ENCODE measurements around the gene SORL1.
A peak's percentile ranks its signal among the peaks of the same experiment; 100 is the strongest.
"Not testable (repeated sequence)": the region's sequence is repeated elsewhere in the genome, so short reads cannot be mapped to it uniquely, and the experiment has no call there.

SORL1 gene, protein sequence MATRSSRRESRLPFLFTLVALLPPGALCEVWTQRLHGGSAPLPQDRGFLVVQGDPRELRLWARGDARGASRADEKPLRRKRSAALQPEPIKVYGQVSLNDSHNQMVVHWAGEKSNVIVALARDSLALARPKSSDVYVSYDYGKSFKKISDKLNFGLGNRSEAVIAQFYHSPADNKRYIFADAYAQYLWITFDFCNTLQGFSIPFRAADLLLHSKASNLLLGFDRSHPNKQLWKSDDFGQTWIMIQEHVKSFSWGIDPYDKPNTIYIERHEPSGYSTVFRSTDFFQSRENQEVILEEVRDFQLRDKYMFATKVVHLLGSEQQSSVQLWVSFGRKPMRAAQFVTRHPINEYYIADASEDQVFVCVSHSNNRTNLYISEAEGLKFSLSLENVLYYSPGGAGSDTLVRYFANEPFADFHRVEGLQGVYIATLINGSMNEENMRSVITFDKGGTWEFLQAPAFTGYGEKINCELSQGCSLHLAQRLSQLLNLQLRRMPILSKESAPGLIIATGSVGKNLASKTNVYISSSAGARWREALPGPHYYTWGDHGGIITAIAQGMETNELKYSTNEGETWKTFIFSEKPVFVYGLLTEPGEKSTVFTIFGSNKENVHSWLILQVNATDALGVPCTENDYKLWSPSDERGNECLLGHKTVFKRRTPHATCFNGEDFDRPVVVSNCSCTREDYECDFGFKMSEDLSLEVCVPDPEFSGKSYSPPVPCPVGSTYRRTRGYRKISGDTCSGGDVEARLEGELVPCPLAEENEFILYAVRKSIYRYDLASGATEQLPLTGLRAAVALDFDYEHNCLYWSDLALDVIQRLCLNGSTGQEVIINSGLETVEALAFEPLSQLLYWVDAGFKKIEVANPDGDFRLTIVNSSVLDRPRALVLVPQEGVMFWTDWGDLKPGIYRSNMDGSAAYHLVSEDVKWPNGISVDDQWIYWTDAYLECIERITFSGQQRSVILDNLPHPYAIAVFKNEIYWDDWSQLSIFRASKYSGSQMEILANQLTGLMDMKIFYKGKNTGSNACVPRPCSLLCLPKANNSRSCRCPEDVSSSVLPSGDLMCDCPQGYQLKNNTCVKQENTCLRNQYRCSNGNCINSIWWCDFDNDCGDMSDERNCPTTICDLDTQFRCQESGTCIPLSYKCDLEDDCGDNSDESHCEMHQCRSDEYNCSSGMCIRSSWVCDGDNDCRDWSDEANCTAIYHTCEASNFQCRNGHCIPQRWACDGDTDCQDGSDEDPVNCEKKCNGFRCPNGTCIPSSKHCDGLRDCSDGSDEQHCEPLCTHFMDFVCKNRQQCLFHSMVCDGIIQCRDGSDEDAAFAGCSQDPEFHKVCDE (N-terminal part only)

GRCh38 chr11:121451986-121452608, at the start of gene SORL1:
Gene SORL1, plus strand, starts transcription at chr11:121452314. Its CDS starts 18 bp downstream, at chr11:121452332.
- DNase-seq (ENCODE audit: low spot score), result peak; percentile 71

DNA sequence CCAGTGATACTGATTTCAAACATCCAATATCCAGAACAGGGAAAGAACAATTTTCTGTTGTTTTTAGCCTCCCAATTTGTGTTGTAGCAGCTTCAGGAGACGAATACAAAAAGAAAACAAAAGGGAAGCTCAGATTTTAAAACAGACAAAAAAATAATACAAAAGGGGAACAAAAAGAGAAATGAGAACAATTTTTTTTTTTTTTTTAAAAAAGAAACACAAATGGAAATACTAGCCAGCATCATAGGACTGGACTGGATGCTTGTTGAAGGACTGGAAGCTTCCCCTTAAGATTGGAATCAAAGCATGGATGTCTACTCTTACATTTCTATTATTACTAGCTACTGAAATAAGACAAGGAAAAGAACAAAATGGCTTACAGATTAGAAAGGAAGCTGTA, 46.5 kb upstream of the SORL1 start:
- no peak for DNase-seq (ENCODE audit: low spot score)

DNA sequence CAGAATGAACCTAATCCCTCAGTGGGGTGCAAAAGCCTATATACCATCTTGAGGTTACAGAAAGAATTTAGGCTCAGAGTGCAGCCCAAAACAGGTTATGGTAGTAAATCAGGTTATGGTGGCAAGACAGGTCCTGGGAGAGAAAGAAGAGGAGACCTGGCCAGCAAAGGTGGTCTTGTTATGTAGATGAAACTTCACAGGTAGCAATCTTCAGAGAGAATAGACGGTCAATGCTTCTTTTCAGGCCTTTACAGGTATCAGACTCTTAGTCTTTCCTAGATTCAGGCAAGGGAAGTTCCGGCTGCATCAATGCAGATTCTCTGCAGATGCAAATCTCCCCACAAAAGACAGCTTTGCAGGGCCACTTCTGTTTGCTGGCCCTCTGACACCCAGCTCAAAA, 45.8 kb upstream of the SORL1 start:
- no peak for DNase-seq (ENCODE audit: low spot score)

- no peak for DNase-seq (ENCODE audit: low spot score)
Measured at GRCh38 chr11:121408830-121409229, 43.3 kb upstream of the SORL1 start.

DNA sequence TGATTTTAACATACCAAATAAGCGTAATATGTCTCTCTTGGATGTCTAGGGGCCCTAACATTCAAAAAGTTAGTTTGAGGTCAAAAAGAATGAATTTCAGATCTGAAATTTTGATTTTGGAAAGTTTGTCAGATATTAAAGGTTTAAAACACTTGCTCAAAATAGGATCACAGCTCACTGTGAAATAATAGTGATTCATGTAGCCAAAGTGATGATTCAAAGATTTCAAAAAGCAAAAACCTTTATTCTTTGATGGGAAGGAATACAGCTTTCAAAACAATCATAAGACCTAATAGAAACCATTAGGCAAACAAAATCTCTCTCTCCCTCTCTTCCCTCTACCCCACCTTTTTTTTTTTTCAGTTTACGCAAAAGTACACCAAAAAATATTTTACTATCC, 42.1 kb upstream of the SORL1 start:
- not testable (repeated sequence) for DNase-seq (ENCODE audit: low spot score)

DNA sequence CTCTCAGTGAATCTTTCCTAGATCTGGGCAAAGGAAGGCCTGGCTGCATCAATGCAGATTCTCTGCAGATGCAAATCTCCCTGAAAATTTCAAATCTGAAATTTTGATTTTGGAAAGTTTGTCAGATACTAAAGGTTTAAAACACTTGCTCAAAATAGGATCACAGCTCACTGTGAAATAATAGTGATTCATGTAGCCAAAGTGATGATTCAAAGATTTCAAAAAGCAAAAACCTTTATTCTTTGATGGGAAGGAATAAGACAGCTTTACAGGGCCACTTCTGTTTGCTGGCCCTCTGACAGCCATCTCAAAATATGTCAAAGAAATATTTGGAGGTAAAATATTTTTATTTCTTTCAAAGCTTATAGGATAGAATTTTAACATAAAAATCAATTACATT, 40.8 kb upstream of the SORL1 start:
- DNase-seq (ENCODE audit: low spot score), result not testable (repeated sequence)

GRCh38 chr11:121412000-121412587, 40.0 kb upstream of the SORL1 start:
- no peak for DNase-seq (ENCODE audit: low spot score)

GRCh38 chr11:121412711-121413415, 39.3 kb upstream of the SORL1 start:
- no peak for DNase-seq (ENCODE audit: low spot score)

DNA sequence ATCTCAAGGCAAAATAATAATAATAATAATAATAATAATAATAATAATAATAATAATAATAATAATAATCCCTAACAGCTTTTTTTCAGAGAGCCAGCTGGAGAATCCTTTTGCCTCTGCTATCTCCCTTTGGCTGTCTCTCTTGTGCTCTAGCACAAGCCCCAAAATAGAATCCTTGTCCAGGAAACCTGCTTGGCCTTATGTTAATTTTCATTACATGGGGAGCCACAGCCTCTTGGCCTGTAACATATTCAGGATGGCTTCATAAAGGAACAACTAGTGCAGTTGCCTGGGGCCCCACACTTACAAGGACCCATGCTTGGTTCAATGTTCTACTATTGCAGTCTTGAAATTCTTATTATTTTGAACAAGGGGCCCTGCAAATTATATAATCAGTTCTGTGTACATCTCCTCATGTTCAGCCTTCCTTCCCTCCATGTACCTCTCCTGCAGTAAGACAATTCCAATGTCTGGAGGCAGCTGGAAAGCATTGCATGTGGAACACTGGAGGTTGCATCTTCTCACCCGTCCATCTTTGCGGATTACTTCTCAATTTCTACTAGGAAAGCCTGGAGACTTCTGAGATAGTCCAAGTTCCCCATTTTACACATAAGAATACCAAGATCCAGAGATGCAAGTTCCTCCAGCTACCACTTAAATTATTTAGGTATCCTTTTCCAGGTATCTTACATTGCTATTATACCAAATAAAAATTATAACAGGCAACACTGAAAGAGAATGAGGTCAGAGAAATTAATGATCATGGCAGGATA, 37.8 kb upstream of the SORL1 start:
- DNase-seq (ENCODE audit: low spot score), result no peak

- no peak for DNase-seq (ENCODE audit: low spot score)
Measured at GRCh38 chr11:121415856-121416255, 36.3 kb upstream of the SORL1 start.

- no peak for DNase-seq (ENCODE audit: low spot score)
Measured at GRCh38 chr11:121417055-121417551, 35.0 kb upstream of the SORL1 start.

GRCh38 chr11:121417607-121418006, 34.5 kb upstream of the SORL1 start:
- no peak for DNase-seq (ENCODE audit: low spot score)

DNA sequence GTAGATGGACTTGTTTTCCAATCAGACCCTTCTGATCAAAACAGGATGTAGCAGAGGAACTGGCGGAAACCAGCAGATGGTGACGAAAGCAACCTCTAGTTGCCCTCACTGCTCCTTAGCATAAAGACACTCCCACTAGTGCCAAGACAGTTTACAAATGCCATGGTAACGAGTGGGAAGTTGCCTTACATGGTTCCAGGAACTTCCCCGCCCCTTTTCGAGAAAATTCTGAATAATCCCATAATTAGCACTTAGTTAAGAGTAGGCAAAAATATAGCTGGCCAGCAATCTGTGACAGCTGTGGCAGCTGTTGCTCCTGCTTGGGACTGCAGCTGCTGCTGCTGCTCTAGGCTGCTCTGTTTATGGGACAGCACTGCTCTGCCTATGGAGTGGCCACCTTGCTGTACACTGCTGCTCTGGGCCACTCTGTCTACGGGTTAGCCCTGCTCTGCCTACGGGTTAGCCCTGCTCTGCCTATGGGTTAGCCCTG, 33.4 kb upstream of the SORL1 start:
- no peak for DNase-seq (ENCODE audit: low spot score)

- DNase-seq (ENCODE audit: low spot score), result no peak
Measured at GRCh38 chr11:121419836-121420235, 32.3 kb upstream of the SORL1 start.

DNA sequence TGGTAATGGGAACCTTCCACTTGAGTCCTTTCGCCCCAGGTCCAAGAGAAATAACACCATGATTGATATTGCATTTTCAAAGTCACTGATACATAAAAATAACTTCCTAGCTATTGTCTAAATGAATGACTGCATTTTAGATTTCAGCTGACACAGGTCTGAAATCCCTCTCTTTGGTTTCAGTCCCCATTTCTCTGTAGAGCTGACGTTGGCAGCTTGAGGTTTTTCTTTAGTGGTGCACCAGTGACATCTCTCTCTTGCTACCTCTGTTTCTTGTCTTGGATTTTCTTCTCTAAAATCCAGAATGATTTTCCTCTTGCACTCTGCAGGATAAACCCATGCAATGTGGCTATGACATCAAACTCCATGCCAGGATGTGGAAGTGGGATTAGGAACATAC, 31.7 kb upstream of the SORL1 start:
- DNase-seq (ENCODE audit: low spot score), result no peak

- DNase-seq (ENCODE audit: low spot score), result no peak
Measured at GRCh38 chr11:121421149-121421901, 30.8 kb upstream of the SORL1 start.

DNA sequence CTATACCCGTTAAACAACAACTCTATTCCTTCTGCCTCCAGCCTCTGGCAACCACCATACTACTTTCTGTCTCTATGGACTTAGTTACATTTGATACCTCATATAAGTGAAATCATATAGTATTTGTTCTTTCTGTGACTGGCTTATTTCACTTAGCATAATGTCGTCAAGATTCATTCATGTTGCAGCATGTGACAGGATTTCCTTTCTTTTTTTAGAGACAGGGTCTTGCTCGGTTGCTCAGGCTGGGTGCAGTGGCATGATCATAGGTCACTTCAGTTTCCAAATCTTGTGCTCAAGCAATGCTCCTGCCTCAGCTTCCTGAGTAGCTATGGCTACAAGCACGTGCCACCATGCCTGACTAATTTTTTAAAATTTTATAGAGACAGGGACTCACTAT, 29.4 kb upstream of the SORL1 start:
- DNase-seq (ENCODE audit: low spot score), result no peak

- DNase-seq (ENCODE audit: low spot score), result no peak
Measured at GRCh38 chr11:121425828-121426227, 26.3 kb upstream of the SORL1 start.
